Breast epithelium (tissue), 3 donors: ENCODE measurements around the gene TIAM2.

ENCODE experiments used
- POLR2A ChIP-seq: fragments of 450-650 bp; IDR thresholded peaks from one replicate; pipeline ENCODE4 v1.6.1; 2016; ENCODE audit warnings: antibody characterized with exemption, mild to moderate bottlenecking, moderate library complexity
- POLR2AphosphoS5 ChIP-seq, 3 donors: sonication (generic); formaldehyde crosslinking; IDR thresholded peaks; one replicate each; pipeline ENCODE4 v1.6.1; 2017; ENCODE audit warnings: antibody characterized with exemption in 3 of 3
- TF ChIP-seq, protein P1 (sequence below), 3 donors: fragments of 450-650 bp; IDR thresholded peaks; one replicate each; pipeline ENCODE4 v1.5.1; 2016 to 2017; ENCODE audit warnings: antibody characterized with exemption in 3 of 3, mild to moderate bottlenecking in 3 of 3, moderate library complexity in 3 of 3

DNA sequence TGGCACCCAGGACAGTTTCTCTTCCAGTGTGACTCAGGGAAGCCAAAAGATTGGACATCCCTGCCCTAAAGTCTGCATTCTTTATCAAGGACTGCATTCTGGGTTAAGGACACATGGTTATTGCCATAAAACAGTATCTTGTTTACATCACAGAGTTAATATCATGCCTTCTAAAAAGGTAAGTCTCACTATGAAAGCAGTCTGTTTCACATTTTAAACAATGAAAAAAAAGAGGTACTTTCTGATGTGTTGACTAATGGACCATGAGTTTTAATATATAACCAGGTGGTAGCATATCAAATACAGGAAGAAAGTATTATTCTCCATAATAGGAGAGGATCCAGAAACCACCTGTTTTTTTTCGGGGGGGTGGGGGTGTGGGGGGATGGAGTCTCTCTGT lies 93.7 kb downstream of the TIAM2 start:
- TF ChIP-seq, protein P1, sequence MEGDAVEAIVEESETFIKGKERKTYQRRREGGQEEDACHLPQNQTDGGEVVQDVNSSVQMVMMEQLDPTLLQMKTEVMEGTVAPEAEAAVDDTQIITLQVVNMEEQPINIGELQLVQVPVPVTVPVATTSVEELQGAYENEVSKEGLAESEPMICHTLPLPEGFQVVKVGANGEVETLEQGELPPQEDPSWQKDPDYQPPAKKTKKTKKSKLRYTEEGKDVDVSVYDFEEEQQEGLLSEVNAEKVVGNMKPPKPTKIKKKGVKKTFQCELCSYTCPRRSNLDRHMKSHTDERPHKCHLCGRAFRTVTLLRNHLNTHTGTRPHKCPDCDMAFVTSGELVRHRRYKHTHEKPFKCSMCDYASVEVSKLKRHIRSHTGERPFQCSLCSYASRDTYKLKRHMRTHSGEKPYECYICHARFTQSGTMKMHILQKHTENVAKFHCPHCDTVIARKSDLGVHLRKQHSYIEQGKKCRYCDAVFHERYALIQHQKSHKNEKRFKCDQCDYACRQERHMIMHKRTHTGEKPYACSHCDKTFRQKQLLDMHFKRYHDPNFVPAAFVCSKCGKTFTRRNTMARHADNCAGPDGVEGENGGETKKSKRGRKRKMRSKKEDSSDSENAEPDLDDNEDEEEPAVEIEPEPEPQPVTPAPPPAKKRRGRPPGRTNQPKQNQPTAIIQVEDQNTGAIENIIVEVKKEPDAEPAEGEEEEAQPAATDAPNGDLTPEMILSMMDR (IDR thresholded peaks at IDR 0.05), result no peak
- TF ChIP-seq POLR2A (no peak), POLR2AphosphoS5 (IDR thresholded peaks at IDR 0.05) (no peak)
